HCEC 1CT (cell line): Measurements from ENCODE around the gene POU2F1.

Experiments
- DNase-seq: peaks from one replicate; pipeline ENCODE4 v3.0.0-alpha.2; 2017

The POU2F1 gene

GRCh38 chr1:167450843-167451242, 230.2 kb downstream of the POU2F1 start:
- no peak for DNase-seq

DNA sequence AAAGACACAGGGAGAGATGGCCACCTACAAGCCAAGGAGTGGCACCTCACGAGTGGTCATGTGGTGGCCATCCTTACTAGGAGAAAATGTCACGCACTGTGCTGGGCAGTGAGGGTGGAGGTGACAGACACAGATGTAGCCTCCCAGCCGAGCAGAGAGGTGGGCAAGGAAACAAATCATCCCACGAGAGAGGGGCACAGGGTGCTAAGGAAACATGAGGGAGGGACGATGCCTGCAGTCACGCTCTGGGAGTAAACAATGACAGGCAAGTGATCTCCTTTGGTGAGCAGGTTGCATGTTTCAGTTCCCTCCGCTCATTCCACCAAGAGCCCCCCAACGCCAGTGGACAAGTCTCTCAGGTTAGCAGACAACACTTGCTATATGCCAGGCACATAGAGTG, 231.8 kb downstream of the POU2F1 start:
- no peak for DNase-seq

- no peak for DNase-seq
Measured at GRCh38 chr1:167453123-167453522, 232.4 kb downstream of the POU2F1 start.

DNA sequence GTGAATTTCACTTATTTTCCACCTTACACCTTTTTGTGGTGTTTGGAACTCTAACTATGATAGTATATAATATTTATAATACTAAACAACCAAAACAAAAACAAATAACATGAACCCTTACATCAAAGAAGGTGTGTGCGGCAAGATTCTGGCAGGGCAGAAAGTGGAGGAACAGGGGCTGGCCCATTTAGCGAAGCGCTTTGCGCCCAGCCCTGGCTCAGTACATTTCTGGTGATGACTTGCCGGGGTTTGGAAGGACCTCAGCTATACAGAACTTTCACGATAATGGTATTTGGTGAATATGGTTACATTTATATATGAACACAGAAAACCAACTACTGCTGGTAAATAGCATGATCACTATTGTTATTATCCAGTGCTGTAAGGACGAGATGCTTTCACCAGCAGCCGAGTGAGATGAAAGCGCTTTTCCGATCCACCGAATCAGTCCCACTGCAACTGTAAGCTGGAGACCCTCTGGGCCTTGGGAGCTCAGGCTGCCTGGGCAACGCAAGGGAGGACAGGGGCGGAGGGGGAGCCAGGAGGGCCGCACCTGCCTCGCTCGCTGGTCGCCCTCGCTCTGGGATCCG, 233.7 kb downstream of the POU2F1 start:
- no peak for DNase-seq

DNA sequence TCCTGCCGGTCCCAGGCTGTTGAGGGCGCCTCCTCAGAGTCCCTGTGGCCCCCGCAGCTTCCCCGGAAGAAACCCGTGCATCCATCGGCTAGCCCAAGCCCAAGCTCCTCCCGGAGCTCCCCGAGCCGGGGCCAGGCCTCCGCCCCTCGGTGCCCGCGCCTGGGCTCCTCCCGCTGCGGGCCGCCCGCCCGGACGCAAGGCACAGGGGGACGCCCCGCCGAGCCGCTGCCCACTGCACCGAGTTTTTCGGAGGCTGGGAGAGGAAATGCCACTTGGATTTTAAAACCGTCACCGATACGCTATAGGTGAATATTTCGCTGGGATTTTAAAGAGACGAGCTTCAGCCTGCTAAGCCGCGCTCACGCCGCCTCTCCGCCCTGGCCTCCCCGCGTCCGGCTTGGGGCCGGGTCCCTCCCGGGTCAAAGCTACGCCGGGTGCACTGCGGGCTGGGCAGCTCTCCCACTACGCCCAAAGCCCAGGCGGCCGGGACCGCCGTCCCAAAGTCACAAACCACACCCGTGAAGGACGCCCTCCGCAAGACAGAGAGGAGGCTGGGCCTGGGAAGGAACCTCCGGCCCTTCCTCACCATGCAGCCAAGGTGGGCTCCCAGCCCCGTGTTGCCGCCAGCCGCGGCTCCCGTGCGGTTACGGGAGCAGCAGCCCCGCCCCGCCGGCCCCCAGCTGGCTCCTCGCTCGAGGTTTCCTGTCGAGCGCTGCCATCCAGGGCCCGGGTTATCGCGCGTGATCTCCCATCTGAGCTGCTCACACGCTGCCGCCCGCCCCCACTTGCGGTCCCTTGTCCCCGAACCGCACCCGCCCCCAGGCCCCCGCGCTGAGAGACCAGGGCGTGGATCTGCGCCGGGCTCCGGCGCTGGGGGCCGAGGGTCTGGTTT, 234.5 kb downstream of the POU2F1 start:
- DNase-seq, result peak; percentile 19

- DNase-seq, result peak; percentile 35
Measured at GRCh38 chr1:167455786-167456446, 235.2 kb downstream of the POU2F1 start.

DNA sequence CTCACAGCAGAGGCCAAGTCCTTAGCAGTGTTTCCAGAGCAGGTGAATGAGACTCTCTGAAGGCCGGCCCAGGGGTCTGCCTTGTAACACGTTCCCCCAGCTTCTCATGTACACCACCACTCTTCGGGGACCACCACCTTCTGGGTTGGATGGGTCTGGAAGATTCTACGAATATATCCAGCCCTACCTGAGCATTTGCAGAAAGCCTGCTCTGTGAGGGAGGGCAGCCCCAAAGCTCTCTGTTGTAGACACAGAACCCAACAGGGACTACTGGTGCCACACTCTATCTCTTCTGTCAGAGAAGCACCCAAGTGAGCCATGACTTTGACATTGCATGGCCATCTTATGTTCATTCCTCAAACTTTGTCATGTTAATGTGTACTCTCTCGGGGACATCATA, 235.8 kb downstream of the POU2F1 start:
- DNase-seq, result no peak

- DNase-seq, result no peak
Measured at GRCh38 chr1:167456926-167457325, 236.2 kb downstream of the POU2F1 start.

GRCh38 chr1:167457936-167458584, 237.4 kb downstream of the POU2F1 start:
- DNase-seq, result no peak

DNA sequence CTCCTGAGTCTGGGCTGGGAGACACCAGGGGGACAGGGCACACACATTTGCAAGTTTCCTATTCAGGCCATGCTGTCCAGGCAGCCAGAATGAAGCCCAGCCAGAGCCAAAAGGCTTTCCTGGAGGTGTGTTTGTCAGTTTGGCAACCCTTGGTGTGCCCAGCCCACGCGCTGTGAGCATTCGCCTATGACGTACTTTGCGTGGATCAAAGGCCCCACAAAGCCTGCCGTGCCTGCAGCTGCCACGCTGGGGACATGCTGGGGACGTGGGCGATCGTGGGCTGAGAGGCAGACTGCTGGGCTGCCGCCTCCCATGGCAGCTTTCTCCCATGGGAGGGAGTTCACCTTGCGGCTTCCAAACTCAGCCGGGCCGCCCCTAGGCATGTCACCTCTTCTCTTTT, 240.2 kb downstream of the POU2F1 start:
- DNase-seq, result no peak

DNA sequence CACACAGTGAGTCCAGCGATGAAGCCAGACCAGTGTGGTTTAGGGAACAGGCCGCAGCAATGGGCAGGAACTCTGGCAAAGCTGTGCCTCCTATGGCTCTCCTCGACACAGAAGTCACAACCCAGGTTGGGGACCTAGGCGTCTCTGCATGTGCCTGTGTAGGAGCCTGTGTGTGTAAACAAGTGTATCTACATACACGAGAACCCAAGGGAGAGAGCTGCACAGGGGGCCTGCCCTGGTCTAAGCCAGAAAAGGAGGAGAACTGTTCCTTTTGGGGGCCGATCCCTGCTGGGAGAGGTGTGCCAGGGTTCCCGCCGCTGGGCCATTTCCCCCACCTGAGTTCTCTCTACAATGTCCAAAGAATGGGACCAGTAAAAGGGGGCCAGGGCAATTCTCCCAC, 241.7 kb downstream of the POU2F1 start:
- DNase-seq, result no peak

- no peak for DNase-seq
Measured at GRCh38 chr1:167463080-167463479, 242.4 kb downstream of the POU2F1 start.

DNA sequence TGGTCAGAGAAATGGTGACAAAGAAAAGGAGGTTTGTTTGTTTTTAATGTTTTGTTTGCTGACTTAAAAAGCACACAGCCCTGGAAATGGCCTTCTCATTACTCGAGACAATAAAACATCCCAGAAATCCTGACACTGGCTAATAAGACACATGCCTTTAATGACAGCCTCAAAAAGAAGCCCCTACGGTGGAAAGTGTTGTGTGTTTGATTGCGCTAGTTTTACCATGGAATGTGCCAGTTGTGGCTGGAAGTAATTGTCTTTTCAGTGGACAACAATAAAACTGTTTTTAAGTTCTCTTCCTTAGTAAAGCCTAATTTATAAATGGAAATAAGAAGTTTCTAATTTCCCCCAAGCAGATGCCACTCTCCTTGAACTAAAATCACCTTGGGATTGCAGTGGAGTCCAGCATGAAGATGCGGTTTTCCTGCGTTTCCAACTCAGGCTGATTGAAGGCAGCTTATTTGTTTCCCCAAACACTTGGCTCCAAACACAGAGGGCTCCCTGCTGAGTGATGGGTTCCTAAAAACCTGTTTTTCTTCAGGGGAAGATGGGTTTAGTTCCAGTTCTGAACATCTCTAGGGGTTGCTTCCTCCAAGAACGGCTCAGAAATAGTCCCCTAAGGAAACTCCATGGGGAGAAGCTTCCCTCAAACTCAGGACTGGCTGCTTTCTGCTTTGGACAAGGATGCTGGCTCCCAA, 243.3 kb downstream of the POU2F1 start:
- no peak for DNase-seq

DNA sequence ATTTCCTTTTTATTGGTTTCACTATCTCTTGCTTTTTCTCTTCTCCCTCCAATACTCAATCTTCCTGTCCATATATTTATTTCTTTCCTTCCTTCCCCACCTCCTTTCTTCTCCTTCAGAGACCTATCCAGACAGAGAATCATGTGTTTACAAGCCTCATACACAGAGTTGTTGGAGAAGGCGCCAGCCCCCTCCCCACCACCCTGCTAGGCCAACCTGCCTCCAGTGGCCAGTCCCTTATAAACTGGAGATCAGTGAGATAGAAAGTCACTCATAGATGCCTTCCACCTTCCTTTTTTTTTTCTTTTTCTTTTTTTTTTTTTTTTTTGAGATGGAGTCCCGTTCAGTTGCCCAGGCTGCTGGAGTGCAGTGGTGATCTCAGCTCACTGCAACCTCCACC, 244.3 kb downstream of the POU2F1 start:
- DNase-seq, result no peak

DNA sequence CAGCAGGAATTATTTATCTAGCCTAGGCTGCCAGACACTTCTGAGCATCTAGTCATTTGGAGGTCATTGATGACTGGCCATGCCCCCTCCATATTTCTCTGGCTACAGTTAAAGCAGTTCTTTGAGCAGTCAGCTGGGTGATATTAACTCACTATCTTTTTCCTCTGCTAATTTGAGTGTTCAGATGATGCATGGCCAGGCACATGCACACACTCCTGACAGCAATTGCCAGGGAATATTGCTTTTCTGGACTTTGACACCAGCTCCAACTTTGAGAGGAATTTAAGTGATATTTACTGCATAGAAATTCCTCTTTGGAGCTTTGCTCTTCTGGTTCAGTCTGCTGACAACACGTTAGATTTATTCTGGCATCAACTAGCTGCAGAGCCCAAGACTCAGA, 245.1 kb downstream of the POU2F1 start:
- no peak for DNase-seq

DNA sequence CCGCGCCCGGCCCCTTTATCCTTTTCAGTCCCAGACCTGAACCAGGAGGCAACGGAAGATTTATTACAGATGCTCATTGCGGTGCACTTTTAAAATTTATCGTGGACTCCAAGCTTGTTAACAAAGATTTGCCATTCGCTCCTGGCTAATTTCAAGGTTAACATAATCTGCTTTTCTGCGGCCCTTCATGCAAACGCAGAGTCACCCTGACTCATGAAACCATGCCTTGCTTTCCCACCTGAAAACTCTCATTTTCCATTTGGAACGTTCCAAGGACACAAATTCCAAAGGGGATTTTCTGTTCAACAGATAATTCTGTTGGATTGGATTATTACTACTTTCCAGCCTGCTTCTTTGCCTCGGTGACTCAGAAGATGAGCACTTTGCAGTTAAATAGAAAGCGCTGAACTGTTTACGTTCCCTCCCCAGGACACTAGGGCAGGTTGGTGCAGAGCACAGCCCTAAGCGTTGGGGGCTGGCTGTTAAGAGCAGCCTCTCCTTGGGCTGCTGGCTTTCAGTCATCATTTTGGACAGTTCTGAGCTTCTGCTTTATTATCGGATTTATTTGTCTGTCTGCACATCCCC, 246.5 kb downstream of the POU2F1 start:
- no peak for DNase-seq

DNA sequence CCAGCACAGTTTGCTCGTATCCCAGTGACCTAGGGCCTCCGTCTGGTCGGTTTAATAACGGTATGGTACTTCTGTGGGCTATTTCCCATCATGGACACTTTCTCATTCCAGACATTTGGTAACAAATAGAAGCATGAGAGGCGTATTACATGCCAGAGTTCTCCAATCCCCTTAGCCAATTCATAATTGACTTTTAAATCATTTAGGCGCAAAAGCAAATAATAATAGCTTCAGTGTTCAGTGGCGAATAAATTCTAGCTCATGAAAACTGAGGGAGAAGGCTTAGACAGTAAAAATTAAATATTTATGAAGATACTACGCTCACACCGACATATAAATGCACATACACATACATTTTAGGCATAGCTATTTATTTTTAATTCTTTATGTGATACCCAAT, 247.1 kb downstream of the POU2F1 start:
- DNase-seq, result no peak

DNA sequence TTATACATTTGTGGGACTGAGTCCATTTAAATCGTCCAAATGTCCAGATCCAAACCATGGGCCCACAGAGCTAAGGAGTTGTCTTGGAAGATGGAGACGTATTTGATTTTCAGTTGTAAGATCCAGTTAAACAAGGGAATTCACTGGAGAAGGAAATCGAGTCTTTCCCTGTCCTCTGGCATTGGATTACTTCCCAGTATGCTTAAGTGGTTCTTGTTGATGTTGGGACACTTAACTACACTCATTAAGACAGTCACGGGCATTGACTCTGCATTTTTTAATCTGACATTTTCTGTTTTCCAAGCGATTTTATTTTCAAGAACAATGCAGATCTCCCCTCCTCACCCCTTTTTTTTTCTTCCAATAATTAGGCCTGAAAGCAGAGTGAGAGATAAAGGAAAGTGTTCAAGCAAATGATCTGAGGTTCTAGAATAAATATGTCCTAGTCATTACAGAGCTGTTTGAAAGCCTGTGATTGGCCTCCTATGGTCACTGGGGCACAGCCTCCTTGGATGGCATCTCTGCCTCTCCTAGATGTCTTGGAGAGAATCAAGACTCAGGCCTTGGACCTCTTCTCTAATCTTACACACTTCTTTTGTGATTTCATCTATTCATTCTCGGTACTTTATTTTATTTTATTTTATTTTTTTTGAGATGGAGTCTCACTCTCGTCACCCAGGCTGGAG, 248.7 kb downstream of the POU2F1 start:
- no peak for DNase-seq

DNA sequence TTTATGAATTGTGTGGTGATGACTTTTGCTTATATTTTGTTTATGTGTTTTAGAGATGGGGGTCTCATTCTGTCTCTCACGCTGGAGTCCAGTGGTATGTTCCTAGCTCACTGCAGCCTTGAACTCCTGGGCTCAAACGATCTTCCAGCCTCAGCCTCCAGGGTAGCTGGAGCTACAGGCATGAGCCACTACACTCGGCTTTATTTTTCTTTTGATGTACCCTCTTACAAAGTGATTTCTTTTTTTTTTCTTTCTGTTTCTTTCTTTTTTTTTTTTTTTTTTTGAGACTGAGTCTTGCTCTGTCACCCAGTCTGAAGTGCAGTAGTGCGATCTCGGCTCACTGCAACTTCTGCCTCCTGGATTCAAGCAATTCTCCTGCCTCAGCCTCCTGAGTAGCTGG, 250.9 kb downstream of the POU2F1 start:
- no peak for DNase-seq

GRCh38 chr1:167472752-167473521, 252.3 kb downstream of the POU2F1 start:
- no peak for DNase-seq

- no peak for DNase-seq
Measured at GRCh38 chr1:167473761-167474160, 253.1 kb downstream of the POU2F1 start.
